Hematopoietic multipotent progenitor cell treated with erythropoietin and hydrocortisone succinate and interleukin-3 and kit ligand, for 6 days (in vitro differentiated cells): ENCODE data around the gene GTF2IRD1.
"Not testable (repeated sequence)": the region's sequence is repeated elsewhere in the genome, so short reads cannot be mapped to it uniquely, and the experiment has no call there.

ENCODE experiments used
- DNase-seq: peaks from one replicate; pipeline ENCODE4 v3.0.0-alpha.2; 2015

The GTF2IRD1 gene

DNA sequence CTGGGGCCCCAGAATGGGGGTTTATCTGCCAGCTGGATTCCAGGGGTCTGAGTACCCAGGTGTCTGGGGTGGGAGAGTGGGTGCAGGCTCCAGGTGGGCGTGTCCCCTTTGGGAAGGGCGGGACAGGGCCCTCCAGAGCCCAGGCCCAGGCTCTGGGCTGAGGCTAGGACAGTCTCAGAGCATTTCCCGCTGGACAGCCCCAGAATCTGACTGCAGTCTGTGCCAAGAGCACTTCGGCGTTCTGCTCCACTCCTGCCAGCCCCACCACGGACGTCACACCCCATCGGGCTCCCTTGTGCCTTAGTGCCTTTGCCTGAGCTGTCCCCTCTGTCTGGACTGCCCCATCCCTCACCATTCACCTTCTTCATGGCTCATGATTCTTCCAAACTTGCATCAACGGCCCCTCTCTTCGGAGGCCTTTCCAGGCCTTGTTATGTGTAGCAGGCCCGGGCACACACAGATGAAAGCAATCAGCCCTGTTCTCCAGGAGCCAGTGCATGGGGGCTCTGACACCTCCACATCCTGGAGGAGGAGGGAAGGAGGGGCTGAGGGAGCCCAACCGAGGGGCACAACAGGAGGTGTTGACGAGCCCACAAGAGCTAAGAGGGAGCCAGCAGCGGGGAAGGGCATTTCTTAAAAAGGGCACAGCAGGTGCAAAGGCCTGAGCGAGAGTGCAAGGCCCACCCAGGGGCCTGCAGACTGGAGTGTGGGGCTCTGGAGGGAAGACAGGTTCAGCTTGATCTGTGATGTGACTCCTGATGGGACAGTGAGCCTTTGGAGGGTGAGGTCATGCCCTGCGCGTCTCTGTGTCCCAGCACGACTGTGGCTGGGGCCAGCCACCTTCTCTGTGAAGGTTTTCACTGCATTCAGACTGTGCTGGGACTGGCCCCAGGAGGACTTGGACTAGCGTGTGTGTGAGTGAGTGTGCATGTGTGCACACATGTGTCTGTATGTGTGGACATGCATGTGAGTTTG lies 41.7 kb downstream of the GTF2IRD1 start:
- no peak for DNase-seq

DNA sequence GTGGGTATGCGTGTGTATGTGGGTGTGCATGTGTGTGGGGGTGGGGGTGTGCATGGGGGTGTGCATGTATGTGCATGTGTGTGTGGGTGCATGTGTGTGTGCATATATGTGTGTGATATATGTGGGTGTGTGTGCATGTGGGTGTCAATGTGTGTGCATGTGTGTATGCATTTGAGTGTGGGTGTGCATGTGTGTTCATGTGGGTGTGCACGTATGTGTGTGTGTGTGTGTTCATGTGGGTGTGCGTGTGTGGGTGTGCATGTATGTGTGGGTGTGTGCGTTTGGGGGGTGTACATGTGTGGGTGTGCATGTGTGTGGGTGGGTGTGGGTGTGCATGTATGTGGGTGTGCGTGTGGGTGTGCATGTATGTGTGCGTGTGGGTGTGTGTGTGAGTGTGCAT lies 42.6 kb downstream of the GTF2IRD1 start:
- DNase-seq, result no peak

DNA sequence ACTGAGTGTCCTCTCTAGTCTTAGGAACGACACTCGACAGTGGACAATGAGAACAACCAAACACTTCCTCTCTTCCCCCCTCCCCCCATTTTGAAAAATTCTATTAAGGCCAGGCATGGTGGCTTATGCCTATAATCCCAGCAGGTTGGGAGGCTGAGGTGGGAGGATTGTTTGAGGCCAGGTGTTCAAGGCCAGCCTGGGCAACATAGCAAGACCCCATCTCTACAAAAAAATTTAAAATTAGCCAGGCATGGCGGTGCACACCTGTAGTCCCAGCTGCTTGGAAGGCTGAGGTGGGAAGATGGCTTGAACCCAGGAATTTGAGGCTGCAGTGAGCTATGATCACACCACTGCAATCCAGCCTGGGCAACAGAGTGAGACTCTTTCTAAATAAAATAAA lies 43.1 kb downstream of the GTF2IRD1 start:
- not testable (repeated sequence) for DNase-seq

DNA sequence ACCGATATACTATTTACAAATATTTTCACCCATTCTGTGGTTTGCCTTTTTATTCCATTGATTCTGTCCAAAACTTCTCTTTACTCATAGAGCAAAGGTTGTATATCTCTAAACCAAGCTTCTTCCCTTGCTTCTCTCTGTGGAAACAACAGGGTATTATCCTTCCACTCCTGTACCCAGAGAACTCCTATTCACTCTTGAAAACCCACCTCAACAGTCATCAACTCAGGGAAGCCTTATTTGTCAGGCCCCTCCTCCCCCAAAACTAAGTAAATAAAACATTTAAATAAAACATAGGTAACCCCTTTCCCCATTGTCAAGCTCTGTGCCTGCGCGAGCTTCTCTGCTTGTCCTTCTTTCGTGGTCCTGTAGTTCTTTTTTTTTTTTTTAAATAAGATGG lies 44.6 kb downstream of the GTF2IRD1 start:
- no peak for DNase-seq

DNA sequence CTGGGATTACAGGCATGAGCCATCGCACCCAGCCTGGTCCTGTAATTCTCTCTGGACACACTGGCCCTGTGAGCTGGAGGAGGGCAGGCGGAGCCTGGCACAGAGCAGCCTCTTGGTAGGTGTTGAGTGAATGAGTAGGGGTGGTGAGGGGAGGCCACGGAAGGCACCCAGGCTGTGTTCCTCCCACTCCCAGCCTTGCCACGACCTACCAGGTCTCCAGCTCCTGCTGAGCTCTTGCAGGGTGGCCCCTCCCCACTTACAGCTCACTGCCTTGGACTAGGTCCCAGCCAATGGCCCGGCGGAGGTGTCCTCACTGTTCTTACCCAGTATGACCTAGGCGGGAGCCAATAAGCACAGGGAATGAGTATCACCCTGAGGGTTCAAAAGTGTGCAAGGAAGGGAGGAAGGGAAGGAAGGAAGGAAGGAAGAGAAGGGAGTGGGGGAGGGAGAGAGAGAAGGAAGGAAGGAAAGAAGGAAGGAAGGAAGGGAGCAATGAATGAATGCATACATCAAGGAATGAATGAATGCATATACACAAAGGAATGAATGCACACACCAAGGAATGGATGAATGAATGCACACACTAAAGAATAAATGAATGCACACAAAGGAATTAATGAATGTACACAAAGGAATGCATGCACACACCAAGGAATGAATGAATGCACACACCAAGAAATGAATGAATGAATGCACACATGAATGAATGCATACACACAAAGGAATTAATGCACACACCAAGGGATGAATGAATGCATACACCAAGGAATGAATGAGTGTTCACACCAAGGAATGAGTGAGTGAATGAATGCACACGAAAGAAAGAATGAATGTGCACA lies 45.5 kb downstream of the GTF2IRD1 start:
- no peak for DNase-seq

DNA sequence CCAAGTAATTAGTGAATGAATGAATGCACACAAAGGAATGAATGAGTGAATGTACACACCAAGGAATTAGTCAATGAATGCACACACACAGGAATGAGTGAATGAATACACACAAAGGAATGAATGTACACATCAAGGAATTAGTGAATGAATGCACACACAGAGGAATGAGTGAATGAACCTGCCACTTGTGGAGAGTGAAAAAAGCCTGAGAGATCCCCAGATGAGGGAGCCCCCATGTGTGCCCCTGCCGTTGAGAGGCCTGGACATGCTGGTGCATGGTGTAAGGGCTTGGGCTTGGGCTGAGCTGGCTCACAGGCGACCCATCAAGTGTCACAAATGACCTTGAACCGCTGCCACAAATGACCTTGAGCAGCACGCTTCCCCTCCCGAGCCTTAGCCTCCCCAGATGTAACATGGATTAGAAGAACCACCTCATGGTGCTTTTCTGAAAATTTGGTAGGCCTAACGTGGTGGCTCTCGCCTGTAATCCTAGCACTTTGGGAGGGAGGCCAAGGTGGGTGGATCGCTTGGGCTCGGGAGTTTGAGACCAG lies 46.2 kb downstream of the GTF2IRD1 start:
- no peak for DNase-seq

DNA sequence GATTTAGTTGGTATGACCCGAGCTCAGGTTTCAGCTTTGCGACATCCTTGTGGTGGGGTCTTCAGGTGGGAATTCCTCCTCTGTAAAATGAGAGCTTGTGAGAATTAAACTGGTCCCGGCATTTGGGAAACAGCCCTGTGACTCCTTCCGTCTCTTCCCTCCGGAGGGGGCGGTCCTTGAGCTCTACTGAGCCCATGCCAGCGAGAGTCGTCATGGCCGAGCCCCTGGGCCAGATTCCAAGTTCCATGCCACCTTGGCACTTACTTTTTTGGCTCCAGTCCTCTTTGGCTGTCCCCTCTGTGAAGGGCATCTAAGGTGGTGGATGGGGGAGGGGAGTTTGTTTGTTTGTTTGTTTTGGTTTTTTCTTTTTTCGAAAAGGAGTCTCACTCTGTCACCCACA lies 47.6 kb downstream of the GTF2IRD1 start:
- DNase-seq, result no peak

DNA sequence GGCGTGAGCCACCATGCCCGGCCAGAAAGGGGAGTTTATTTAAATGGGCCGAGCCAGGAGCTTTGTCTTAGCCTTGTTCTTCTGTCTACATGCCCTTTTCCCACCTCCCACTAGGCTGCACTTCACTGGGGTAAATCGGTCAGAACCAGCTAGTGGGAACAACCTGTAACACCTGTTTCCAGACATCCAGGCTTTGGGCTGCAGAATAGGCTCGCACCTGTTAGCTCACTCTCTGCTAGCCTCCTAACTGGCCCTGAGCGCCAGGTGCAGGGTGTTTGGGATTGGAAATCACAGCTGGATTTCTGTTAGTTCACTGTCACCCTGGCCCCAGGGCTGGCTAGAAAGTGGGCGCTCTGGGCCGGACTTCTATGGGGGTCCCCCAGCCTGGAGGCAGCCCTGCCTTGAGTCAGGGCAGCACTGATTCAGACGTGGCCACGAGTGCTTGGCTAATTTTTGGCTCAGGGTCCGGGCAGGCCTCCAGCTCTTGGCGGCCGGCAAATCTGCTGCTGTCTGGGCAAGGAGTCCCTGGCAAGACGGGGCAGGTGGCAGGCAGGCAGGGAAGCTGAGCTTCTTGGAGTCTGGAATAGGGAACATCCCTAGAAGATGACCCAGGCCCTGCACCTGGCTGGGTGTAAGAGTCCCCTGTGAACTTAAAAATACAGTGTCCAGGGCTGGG lies 48.6 kb downstream of the GTF2IRD1 start:
- DNase-seq, result no peak

DNA sequence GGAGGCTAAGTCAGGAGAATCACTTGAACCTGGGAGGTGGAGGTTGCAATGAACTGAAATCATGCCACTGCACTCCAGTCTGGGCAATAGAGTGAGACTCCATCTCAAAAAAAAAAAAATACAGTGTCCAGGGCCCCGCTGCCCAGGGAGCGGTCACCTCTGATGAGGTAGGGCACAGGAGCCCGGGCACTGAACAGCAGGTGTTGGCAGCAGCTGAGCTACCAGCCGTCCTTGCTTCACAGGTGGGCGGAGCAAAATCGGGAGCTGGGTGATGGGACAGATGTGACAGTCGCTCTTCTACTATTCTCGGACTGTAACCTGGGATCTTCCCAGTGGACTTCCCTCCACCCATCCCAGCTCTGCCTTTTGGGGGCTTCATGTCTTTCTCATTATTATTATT lies 49.4 kb downstream of the GTF2IRD1 start:
- DNase-seq, result no peak

DNA sequence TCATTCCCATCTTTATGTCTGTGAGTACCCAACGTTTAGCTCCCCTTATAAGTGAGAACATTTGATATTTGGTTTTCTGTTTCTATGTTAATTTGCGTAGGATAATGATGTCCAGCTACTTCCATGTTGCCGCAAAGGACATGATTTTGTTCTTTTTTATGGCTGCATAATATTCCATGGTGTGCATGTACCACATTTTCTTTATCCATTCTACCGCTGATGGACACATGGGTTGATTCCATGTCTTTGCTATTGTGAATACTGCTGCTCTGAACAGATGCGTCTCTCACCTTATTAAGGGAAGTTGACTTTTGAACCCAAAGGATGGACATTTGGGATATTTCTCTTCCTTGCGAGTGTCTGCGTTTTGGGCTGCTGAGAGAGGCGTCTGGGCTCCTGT lies 50.2 kb downstream of the GTF2IRD1 start:
- DNase-seq, result no peak

DNA sequence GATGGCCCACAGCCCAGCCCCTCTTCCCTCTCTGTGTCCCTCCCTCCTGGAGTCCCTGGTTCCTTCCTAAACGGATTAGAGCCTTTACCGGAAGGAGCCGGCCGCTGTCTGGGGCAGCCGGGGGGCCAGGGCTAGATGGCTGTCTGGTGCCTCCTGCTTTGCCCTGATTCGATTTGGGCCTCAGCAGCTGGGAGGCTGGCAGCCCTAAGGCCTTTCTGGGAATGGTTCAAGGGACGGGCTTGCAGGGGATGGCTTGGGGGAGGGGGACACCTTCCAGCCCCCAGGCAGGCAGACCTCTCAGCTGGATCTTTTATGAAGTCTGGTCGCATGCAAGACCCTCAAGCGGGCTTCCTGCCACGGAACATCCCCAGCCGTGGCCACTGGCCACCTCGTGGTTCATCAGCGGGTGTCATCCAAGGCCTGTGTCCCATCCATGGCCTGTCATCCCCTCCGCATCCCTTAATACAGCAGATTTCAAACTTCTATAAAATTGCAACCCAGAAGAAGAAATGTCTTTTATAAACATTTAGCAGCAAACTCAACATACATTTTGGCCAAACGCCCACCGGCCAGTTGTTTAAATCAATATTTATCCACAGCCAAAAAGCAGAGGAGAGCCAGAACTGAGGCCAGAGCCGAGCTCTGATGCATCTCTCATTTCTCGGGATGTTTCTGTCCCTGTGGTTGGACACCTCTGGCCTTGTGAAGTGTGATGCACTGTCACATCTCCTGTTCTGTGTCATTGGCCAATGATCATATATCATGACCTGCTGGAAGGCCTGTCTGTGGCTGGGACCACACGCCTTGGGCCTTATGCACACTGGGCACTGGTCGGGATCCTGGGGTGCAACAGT lies 52.0 kb downstream of the GTF2IRD1 start:
- DNase-seq, result no peak

DNA sequence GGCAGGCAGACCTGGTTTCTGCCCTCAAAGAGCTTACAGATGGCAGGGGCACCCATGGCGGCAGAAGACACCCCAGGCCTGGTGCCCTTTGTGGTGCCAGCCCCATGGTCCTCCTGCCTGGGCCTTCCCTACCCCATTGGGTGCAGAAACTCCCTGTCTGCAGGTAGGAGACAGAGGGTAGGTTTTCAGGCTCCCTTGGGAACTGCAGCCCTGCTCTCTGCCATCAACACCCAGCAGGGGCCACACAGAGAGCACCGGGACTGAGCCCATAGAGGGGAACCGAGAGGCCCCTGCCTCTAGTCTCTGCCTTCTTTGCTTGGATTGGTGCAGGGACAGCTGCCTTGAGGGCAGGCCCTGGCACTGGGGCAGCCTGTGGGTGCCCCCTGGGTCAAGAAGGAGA lies 52.6 kb downstream of the GTF2IRD1 start:
- no peak for DNase-seq

DNA sequence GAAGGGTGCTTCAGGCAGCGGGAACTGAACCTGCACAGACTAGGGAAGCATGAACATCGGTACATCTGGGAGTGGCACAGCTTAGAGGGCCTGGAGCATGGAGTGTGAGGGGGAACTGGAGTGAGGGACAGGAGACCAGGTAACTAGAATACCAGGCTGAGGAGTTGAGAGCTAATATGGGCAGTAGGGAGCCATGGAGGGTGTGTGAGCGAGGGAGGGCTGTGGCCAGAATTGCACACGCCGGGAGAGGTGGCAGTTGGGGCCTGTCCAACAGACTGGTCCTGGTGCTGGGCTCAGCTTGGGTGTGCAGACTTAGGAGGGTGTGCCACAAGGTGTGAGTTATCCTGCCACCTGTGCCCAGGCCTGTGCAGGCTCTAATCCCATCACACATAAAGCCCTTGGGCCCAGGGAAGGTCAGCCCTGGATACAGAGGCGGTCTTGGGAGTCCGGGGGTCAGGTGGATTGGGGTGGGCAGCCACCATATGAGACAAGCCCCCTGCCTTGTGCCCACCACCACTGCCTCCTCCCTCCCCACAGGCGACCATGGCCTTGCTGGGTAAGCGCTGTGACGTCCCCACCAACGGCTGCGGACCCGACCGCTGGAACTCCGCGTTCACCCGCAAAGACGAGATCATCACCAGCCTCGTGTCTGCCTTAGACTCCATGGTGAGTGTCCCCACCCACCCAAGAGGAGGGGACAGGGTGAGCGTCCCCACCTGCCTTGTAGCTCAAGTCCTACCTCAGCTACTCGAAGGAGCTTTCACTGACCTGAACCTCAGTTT lies 54.0 kb downstream of the GTF2IRD1 start:
- no peak for DNase-seq

DNA sequence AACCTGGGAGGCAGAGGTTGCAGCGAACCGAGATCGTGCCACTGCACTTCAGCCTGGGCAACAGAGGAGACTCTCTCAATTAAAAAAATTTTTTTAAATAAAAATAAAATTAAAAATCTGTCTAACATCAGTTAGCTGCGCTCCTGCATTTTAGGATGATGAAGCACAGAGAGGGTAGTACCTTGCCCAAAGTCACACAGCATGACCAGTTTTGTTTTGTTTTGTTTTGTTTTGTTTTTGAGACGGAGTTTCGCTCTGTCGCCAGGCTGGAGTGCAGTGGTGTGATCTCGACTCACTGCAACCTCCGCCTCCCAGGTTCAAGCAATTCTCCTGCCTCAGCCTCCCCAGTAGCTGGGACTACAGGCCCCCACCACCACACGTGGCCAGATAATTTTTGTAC lies 55.7 kb downstream of the GTF2IRD1 start:
- DNase-seq, result not testable (repeated sequence)

DNA sequence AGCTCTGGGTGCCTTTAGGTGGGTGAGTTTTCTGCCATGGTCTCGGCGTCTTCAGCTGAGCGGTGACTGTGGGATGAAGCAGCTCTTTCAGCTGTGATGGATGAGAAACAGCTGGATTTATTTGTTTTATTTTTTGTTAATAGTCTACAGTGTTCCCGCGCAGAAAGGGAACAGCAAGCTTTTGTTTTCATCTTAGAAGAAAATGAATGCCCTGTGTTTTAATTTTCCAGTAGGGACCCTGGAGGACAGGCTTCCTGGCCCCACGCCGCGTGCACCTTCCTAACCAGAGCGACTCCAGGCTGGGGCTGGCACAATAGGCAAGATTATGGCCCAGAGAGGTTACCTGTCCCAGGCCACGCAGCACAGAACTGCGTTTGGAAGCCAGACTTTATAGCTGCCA lies 57.6 kb downstream of the GTF2IRD1 start:
- DNase-seq, result no peak

DNA sequence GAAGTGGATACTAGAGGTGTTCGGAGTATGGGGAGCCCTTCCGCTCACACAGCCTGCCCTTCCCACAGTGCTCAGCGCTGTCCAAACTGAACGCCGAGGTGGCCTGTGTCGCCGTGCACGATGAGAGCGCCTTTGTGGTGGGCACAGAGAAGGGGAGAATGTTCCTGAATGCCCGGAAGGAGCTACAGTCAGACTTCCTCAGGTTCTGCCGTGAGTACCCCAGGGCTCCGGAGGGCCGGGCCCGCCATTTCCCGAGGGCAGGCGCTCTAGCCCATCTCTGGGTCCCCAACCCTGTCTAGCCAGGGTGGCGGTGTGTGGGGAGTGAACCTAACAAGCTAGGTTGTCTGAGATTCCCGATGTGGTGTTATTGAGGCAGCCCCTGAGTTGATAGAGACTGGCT lies 59.1 kb downstream of the GTF2IRD1 start:
- DNase-seq, result no peak

DNA sequence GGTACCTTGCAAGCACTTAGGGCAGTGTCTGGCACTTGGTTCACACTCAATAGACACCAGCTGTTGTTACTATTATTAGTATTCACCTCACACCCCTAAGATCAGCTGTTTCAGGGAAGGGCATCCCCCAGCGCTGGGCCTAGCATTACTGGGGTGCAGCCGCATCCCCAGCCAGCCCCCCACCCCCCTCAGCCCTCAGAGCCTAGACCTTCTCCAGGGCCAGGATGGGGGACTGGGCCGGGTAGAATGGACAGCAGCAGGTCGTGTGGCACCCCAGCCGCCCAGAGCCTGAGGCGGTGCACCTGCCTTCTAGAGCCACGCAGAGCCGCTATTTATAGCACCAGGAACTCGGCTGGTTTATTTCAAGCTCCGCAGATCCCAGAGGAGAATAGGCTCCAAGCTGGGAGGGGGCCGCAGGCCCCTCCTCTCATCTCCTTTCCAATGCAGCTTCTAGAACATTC lies 60.5 kb downstream of the GTF2IRD1 start:
- no peak for DNase-seq

DNA sequence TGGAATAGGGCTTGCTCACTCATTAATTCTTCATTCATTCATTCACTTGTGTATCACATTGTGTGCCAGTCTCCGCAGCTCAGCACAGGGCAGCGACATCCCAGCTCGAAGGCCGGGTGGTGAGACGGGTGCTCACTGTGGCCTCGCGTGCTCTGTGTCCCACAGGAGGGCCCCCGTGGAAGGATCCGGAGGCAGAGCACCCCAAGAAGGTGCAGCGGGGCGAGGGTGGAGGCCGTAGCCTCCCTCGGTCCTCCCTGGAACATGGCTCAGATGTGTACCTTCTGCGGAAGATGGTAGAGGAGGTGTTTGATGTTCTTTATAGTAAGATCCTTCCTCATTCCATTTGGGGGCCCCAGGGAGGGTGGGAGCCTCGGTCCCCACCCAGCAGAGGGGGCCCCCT lies 61.6 kb downstream of the GTF2IRD1 start:
- no peak for DNase-seq

DNA sequence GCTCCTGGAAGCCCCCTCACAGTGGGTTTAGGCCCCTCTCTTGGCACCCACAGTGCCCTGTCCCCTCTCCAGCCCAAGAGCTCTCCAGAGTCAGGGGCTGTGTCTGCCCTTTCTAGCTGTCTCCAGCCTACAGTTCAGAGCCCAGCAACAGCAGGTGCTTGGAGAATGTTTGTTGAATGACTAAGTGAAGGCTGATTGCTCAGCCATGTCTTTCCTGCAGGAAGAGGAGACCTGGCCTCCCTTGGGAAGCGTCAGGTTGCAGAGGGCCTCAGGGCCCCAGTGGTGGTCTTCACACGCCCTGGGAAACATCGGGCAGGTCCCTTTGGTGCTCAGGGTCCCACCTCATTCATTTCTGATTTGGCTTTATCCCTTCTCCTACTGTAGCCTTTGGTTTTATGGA lies 62.5 kb downstream of the GTF2IRD1 start:
- no peak for DNase-seq

DNA sequence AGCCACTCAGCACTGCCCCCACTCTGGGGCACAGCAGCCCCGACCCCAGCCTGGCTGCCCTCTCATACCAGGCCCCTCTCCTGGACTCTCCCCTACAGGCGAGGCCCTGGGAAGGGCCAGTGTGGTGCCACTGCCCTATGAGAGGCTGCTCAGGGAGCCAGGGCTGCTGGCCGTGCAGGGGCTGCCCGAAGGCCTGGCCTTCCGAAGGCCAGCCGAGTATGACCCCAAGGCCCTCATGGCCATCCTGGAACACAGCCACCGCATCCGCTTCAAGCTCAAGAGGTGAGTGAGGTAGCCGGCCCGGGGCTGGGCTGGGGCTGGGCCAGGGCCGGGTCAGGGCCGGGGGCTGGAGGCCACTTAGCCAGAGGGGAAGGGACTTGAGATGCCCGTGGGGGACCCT lies 64.3 kb downstream of the GTF2IRD1 start:
- DNase-seq, result no peak

DNA sequence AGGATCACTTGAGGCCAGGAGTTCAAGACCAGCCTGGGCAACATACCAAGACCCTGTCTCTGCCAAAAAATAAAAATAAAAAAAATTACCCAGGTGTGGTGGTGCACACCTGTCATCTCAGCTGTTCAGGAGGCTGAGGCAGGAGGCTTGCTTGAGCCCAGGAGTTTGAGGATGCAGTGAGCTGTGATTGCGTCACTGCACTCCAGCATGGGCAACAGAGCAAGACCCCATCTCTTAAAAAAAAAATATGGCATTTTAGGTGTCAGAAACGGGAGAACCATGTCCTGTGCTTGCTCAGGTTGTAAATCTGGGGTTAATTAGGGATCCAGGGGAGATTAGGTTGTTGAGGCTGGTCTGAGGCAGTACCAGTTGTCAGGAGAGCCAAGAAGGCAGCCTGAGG lies 64.9 kb downstream of the GTF2IRD1 start:
- no peak for DNase-seq
